ENCODE measurements around the gene FRYL. TPM values are rescaled to one million over a fixed set of nuclear protein-coding genes. Genes with fewer than 3 reads are reported as not detected.
A peak's percentile ranks its signal among the peaks of the same experiment; 100 is the strongest.

Gene FRYL
- total RNA-seq, 1 donor from 2014 or later = 30.8 TPM

GRCh38 chr4:48623182-48623780, 156.8 kb downstream of the FRYL start:
- DNase-seq (ENCODE audit: low read depth) = no peak

GRCh38 chr4:48620831-48621230, 159.2 kb downstream of the FRYL start:
- DNase-seq (ENCODE audit: low read depth) = no peak

- no peak for DNase-seq (ENCODE audit: low read depth)
Measured at GRCh38 chr4:48620093-48620492, 160.0 kb downstream of the FRYL start.

- no peak for DNase-seq (ENCODE audit: low read depth)
Measured at GRCh38 chr4:48604527-48604926, 175.6 kb downstream of the FRYL start.

GRCh38 chr4:48604041-48604440, 176.0 kb downstream of the FRYL start:
- DNase-seq (ENCODE audit: low read depth) = no peak

GRCh38 chr4:48603366-48604003, 176.6 kb downstream of the FRYL start:
- DNase-seq (ENCODE audit: low read depth) = no peak

- DNase-seq (ENCODE audit: low read depth) = no peak
Measured at GRCh38 chr4:48602763-48603162, 177.3 kb downstream of the FRYL start.

GRCh38 chr4:48602222-48602621, 177.9 kb downstream of the FRYL start:
- peak; percentile 72 for DNase-seq (ENCODE audit: low read depth)

- DNase-seq (ENCODE audit: low read depth) = no peak
Measured at GRCh38 chr4:48596336-48596735, 183.7 kb downstream of the FRYL start.

- DNase-seq (ENCODE audit: low read depth) = no peak
Measured at GRCh38 chr4:48594180-48594579, 185.9 kb downstream of the FRYL start.

GRCh38 chr4:48591372-48591771, 188.7 kb downstream of the FRYL start:
- no peak for DNase-seq (ENCODE audit: low read depth)

GRCh38 chr4:48590884-48591283, 189.2 kb downstream of the FRYL start:
- DNase-seq (ENCODE audit: low read depth) = no peak

- no peak for DNase-seq (ENCODE audit: low read depth)
Measured at GRCh38 chr4:48589098-48589445, 191.0 kb downstream of the FRYL start.

- no peak for DNase-seq (ENCODE audit: low read depth)
Measured at GRCh38 chr4:48588230-48589097, 191.6 kb downstream of the FRYL start.

- DNase-seq (ENCODE audit: low read depth) = no peak
Measured at GRCh38 chr4:48585401-48585800, 194.7 kb downstream of the FRYL start.

GRCh38 chr4:48578132-48578968, 201.7 kb downstream of the FRYL start:
- DNase-seq (ENCODE audit: low read depth) = peak; percentile 76

- no peak for DNase-seq (ENCODE audit: low read depth)
Measured at GRCh38 chr4:48575964-48576363, 204.1 kb downstream of the FRYL start.

GRCh38 chr4:48571471-48571870, 208.6 kb downstream of the FRYL start:
- no peak for DNase-seq (ENCODE audit: low read depth)

- peak; percentile 23 for DNase-seq (ENCODE audit: low read depth)
Measured at GRCh38 chr4:48570646-48571220, 209.3 kb downstream of the FRYL start.

- DNase-seq (ENCODE audit: low read depth) = no peak
Measured at GRCh38 chr4:48566034-48566384, 214.1 kb downstream of the FRYL start.

GRCh38 chr4:48565362-48566033, 214.6 kb downstream of the FRYL start:
- DNase-seq (ENCODE audit: low read depth) = no peak

Measured in myocyte (in vitro differentiated cells).